IMR-90 (cell line): ENCODE results near the gene COL4A3.

Experiments
- CEBPB ChIP-seq: IDR thresholded peaks from 2 replicates; pipeline ENCODE4 v1.6.1; 2012; ENCODE audit warnings: low read depth, low read length, improper control_type of control experiment
- CHD1 ChIP-seq: IDR thresholded peaks from 2 replicates; pipeline ENCODE4 v1.6.1; 2012; ENCODE audit warnings: low read depth, low read length, improper control_type of control experiment
- FOS ChIP-seq: fragments of 150-350 bp; IDR thresholded peaks from 2 replicates; pipeline ENCODE4 v1.6.1; 2016; ENCODE audit warnings: low read depth, low read length
- MAFK ChIP-seq: IDR thresholded peaks from 2 replicates; pipeline ENCODE4 v1.6.1; 2012; ENCODE audit warnings: low read depth, low read length, improper control_type of control experiment
- MAZ ChIP-seq: IDR thresholded peaks from 2 replicates; pipeline ENCODE4 v1.6.1; 2012; ENCODE audit warnings: low read depth, mild to moderate bottlenecking, low read length, improper control_type of control experiment, moderate library complexity, borderline replicate concordance
- POLR2A ChIP-seq: IDR thresholded peaks from 2 replicates; pipeline ENCODE4 v1.6.1; 2012; ENCODE audit warnings: mild to moderate bottlenecking, low read depth, low read length
- RFX5 ChIP-seq: IDR thresholded peaks from 2 replicates; pipeline ENCODE4 v1.8.0; 2012; ENCODE audit warnings: low read depth, mild to moderate bottlenecking, low read length, moderate library complexity
- SMC3 ChIP-seq: fragments of 150-350 bp; IDR thresholded peaks from 2 replicates; pipeline ENCODE4 v1.6.1; 2016; ENCODE audit warnings: low read depth, mild to moderate bottlenecking, antibody characterized with exemption, low read length, moderate library complexity
- TF ChIP-seq, protein P1 (sequence below): conservative IDR thresholded peaks from 2 replicates; pipeline ENCODE4 v1.5.1; 2012; ENCODE audit warnings: mild to moderate bottlenecking, low read depth, low read length, improper control_type of control experiment
- TF ChIP-seq, protein P2 (sequence below): fragments of 150-350 bp; IDR thresholded peaks from 2 replicates; pipeline ENCODE4 v1.6.1; 2017; ENCODE audit warnings: mild to moderate bottlenecking, antibody characterized with exemption, low read length, low read depth
- TF ChIP-seq, protein P3 (sequence below): fragments of 150-350 bp; IDR thresholded peaks from 2 replicates; pipeline ENCODE4 v1.6.1; 2016; ENCODE audit warnings: low read depth, mild to moderate bottlenecking, low read length, moderate library complexity, borderline replicate concordance

DNA sequence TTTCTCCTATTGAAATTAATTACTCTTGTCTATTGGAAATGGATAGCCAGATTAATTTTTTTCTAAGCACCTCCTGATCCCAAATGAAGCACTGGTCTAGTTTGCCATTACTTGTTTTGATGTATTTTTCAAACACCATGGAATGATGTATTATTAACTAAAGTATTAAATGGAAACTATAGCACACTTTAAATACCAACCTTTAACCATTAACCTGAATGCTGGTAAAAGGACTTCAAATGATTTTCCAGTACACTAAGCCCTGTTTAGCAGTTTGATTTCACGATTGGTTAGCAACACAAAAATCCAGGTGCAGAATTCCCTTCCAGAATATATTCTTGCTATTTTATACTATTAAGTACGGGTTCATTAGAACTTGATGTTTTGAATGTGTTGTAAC is 37.3 kb downstream of the COL4A3 start:
- no peak for TF ChIP-seq RFX5
- TF ChIP-seq, protein P1, sequence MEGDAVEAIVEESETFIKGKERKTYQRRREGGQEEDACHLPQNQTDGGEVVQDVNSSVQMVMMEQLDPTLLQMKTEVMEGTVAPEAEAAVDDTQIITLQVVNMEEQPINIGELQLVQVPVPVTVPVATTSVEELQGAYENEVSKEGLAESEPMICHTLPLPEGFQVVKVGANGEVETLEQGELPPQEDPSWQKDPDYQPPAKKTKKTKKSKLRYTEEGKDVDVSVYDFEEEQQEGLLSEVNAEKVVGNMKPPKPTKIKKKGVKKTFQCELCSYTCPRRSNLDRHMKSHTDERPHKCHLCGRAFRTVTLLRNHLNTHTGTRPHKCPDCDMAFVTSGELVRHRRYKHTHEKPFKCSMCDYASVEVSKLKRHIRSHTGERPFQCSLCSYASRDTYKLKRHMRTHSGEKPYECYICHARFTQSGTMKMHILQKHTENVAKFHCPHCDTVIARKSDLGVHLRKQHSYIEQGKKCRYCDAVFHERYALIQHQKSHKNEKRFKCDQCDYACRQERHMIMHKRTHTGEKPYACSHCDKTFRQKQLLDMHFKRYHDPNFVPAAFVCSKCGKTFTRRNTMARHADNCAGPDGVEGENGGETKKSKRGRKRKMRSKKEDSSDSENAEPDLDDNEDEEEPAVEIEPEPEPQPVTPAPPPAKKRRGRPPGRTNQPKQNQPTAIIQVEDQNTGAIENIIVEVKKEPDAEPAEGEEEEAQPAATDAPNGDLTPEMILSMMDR, result no peak
- no peak for TF ChIP-seq POLR2A
- TF ChIP-seq CEBPB, result no peak
- TF ChIP-seq, protein P2, sequence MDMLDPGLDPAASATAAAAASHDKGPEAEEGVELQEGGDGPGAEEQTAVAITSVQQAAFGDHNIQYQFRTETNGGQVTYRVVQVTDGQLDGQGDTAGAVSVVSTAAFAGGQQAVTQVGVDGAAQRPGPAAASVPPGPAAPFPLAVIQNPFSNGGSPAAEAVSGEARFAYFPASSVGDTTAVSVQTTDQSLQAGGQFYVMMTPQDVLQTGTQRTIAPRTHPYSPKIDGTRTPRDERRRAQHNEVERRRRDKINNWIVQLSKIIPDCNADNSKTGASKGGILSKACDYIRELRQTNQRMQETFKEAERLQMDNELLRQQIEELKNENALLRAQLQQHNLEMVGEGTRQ, result no peak
- TF ChIP-seq, protein P3, sequence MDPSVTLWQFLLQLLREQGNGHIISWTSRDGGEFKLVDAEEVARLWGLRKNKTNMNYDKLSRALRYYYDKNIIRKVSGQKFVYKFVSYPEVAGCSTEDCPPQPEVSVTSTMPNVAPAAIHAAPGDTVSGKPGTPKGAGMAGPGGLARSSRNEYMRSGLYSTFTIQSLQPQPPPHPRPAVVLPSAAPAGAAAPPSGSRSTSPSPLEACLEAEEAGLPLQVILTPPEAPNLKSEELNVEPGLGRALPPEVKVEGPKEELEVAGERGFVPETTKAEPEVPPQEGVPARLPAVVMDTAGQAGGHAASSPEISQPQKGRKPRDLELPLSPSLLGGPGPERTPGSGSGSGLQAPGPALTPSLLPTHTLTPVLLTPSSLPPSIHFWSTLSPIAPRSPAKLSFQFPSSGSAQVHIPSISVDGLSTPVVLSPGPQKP, result no peak
- TF ChIP-seq SMC3, result no peak
- TF ChIP-seq FOS, result no peak
- TF ChIP-seq MAZ, result no peak
- no peak for TF ChIP-seq MAFK
- TF ChIP-seq CHD1, result no peak
